Ectodermal cell (in vitro differentiated cells): Measurements from ENCODE around the gene C19orf67. TPM values are rescaled to one million over a fixed set of nuclear protein-coding genes. Genes with fewer than 3 reads are reported as not detected.

ENCODE experiments used
- H3K27ac ChIP-seq: 2 replicates; pipeline ENCODE4 v1.7.0; 2013; ENCODE audit warnings: mild to moderate bottlenecking, low read depth, low read length; ENCODE audit not compliant: insufficient read depth, poor library complexity, severe bottlenecking
- H3K27me3 ChIP-seq: 2 replicates; pipeline ENCODE4 v1.7.0; 2013; ENCODE audit warnings: mild to moderate bottlenecking, low read length; ENCODE audit not compliant: insufficient read depth, control insufficient read depth, poor library complexity, severe bottlenecking
- H3K36me3 ChIP-seq: one replicate; pipeline ENCODE4 v1.7.0; 2013; ENCODE audit warnings: low read length; ENCODE audit not compliant: control insufficient read depth, insufficient read depth
- H3K4me1 ChIP-seq: one replicate; pipeline ENCODE4 v1.7.0; 2013; ENCODE audit warnings: low read length; ENCODE audit not compliant: control insufficient read depth, insufficient read depth
- H3K4me3 ChIP-seq: 2 replicates; pipeline ENCODE4 v1.7.0; 2013; ENCODE audit warnings: low read depth, low read length, control low read depth; ENCODE audit not compliant: insufficient read depth
- H3K9me3 ChIP-seq: 2 replicates; pipeline ENCODE4 v1.7.0; 2013; ENCODE audit warnings: mild to moderate bottlenecking, low read length, moderate library complexity; ENCODE audit not compliant: control insufficient read depth
- WGBS, 2 experiments: methylation state at CpG; one replicate each; pipeline ENCODE4 v1.1.7; 2013; ENCODE audit warnings: missing lambda C conversion rate in 2 of 2; 5-methylcytosine and 5-hydroxymethylcytosine counted together
- polyA plus RNA-seq, 4 experiments: library from polyadenylated mRNA; stranded (reverse); fragments of 50-300 nt; gene quantifications; one replicate each; pipeline ENCODE4 v1.2.3, GENCODE V29; 2013

Gene C19orf67
- polyA plus RNA-seq (2013, experiment 1 of 4): not detected
- polyA plus RNA-seq (2013, experiment 2 of 4): not detected
- polyA plus RNA-seq (2013, experiment 3 of 4): not detected
- polyA plus RNA-seq (2013, experiment 4 of 4): not detected

DNA sequence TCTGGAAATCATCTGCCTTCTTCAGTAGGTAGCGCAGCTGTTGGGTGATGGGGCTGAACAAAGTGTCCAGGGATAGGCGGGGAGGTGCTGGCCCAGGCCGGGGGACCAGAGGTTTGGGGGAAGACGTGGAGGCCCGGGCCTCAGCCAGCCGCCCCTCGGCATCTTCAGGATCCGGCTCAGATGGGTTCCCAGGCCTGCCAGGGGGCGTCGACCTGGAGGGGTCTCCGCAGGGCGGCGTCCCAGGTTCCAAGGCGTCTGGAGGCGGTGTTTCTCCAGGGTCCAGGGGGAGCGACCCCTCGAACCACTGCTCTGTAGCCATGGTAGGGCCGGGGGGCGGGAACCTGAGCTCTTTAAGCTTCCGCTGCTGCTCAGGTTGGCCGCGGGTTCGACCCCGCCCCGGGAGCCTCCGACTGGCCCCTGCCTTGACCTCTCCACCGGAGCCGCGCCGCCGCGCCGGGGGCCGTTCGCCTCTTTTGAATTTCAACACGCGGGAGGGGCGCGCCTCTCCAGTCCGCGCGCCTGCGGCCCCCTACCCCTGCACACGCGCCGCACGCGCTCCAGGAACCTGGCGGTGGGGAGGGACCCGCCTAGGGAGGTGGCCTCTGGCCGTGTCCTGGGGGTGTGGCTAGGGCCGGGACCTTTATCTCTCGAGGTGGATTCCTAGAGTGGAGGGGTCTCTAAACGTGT lies at the start of gene C19orf67:
TSS of gene C19orf67 (minus strand) at position 475 of the 687 bp plus-strand sequence. CDS start at position 319, 156 bp downstream.
- Histone ChIP-seq H3K9me3 (no peaks in the 10 kb centered on the region), H3K36me3 (peaks cover 14% of the 10 kb centered on the region), H3K27me3 (peaks cover 19% of the 10 kb centered on the region), H3K27ac (no peak within 1 kb of the TSS), H3K4me1 (no peaks in the 10 kb centered on the region), H3K4me3 (no peak within 1 kb of the TSS)
- WGBS, 2 experiments: 68 to 70% methylated on average over 54 of the region's 54 CpGs

GRCh38 chr19:14135355-14135754 lies 49.8 kb upstream of the C19orf67 start:
- H3K4me3 ChIP-seq: peak overlapping the region; percentile 90
- WGBS, 2 experiments: 63% methylated on average over 6 of the region's 6 CpGs

GRCh38 chr19:14127929-14128509 lies 42.4 kb upstream of the C19orf67 start:
- H3K36me3 ChIP-seq: peaks cover 14% of the 10 kb centered on the region
- no peaks in the 10 kb centered on the region for H3K9me3 ChIP-seq
- no peaks in the 10 kb centered on the region for H3K4me1 ChIP-seq
- no peak overlapping the region for H3K4me3 ChIP-seq
- no peak overlapping the region for H3K27ac ChIP-seq
- 95 to 96% methylated on average over 4 of the region's 4 CpGs for WGBS, 2 experiments
- H3K27me3 ChIP-seq: no peaks in the 10 kb centered on the region

More at GRCh38 chr19:14135355-14135754, 49.8 kb upstream of the C19orf67 start:
- Histone ChIP-seq H3K9me3 (no peaks in the 10 kb centered on the region), H3K36me3 (no peaks in the 10 kb centered on the region), H3K27me3 (no peaks in the 10 kb centered on the region), H3K27ac (no peak overlapping the region), H3K4me1 (peaks cover 20% of the 10 kb centered on the region)

DNA sequence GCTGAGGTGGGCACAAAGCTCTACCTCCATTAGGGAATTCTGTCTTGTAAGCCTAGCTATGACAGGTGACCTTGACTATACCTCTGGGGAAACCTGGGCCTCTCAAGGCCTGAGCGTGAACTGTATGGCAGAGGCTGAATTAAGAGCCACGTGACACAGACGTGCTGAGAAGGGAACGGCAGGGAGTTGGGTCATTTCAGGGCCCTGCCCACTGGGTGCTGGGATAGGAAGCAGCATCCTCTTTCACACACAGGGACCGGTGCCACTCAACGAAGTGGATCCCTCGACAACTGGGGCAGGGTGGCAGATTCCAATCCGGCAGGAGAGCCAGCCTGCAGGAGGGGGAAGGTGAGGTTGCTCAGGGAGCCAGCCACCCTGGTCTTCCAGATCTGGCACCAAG lies 41.6 kb upstream of the C19orf67 start:
- 95 to 96% methylated on average over 8 of the region's 8 CpGs for WGBS, 2 experiments
- Histone ChIP-seq H3K36me3 (peaks cover 17% of the 10 kb centered on the region), H3K9me3 (no peaks in the 10 kb centered on the region), H3K4me1 (no peaks in the 10 kb centered on the region), H3K27ac (no peak overlapping the region), H3K4me3 (no peak overlapping the region), H3K27me3 (no peaks in the 10 kb centered on the region)

DNA sequence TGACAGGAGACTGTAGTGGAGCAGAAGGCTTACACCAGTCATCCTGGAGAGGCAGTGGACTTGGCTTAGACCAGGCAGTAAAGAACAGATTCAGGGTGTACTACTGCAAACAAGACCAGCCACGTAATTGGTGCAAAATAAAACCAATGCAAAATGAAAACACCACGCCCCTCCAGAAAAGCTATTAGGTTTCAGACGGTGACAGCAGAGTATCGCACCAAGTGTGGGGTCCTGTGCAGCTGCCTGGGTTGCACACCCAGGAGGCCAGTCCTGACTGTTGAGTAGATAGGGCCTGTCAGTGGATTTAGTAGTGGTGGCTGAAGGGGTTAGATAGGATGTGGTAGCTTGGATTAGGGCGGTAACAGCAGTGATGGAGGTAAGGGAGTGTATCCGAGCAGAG lies 37.3 kb upstream of the C19orf67 start:
- H3K9me3 ChIP-seq: no peaks in the 10 kb centered on the region
- peaks cover 24% of the 10 kb centered on the region for H3K36me3 ChIP-seq
- H3K27ac ChIP-seq: no peak overlapping the region
- no peaks in the 10 kb centered on the region for H3K27me3 ChIP-seq
- 88 to 97% methylated on average over 6 of the region's 6 CpGs for WGBS, 2 experiments
- no peak overlapping the region for H3K4me3 ChIP-seq
- H3K4me1 ChIP-seq: peaks cover 16% of the 10 kb centered on the region

DNA sequence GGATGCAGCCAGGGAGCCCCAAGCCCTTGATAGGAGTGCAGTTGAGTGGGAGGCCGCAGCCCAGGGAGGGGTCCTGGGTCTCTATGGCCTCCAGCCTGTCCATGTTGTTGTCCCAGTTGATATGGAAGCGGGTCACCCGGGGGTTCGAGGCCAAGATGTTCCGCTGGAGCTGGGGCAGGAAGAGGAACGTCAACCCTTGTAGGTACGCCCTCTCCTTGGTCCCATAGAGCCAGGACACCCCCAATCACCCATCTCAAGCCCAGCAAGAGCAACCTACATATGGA lies 34.9 kb upstream of the C19orf67 start:
- no peaks in the 10 kb centered on the region for H3K9me3 ChIP-seq
- no peak overlapping the region for H3K27ac ChIP-seq
- H3K36me3 ChIP-seq: peaks cover 18% of the 10 kb centered on the region
- 93 to 95% methylated on average over 7 of the region's 7 CpGs for WGBS, 2 experiments
- no peaks in the 10 kb centered on the region for H3K27me3 ChIP-seq
- peaks cover 24% of the 10 kb centered on the region for H3K4me1 ChIP-seq
- no peak overlapping the region for H3K4me3 ChIP-seq

DNA sequence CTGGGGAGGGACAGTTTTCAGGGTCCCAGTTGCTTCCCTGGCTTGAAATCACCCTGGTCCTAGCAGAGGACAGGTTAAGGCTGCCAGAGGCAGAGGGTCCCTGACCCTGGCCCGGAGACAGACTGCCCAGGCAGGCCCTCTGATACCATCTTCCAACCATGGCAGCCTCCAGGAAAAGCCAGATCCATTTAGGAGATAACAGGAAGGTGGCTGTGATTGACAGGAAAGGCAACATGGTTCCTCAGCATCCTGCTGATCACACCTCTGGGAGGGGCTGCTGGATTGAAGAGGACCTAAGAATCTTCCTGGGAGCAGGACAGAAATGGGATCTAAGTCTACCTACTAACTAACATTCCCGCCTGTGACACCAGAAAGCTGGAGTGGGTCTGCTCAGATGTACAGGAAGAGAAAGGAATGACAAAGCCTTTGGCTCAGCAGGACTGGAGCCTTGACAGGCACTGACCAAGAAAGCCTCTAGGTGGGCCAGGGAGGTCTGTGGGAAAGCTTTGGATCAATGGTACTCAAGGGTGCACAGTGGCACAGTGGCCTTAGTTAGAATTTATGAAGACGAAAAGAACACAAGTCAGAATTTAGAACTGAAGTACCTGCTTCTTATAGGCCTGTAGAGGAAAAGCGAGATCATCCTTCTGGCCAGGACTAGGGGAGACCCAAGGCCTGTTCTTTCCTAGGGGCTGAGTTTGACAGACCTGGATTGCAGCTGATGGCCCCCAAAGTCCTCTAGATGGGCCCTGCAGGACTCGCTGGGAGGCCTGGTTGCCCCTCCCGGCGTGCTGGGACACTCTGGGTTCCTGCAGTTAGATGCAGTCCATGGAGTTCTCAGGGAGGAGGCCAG lies 34.3 kb upstream of the C19orf67 start:
- peaks cover 15% of the 10 kb centered on the region for H3K36me3 ChIP-seq
- H3K4me3 ChIP-seq: no peak overlapping the region
- 94 to 96% methylated on average over 7 of the region's 7 CpGs for WGBS, 2 experiments
- no peaks in the 10 kb centered on the region for H3K27me3 ChIP-seq
- H3K27ac ChIP-seq: no peak overlapping the region
- H3K9me3 ChIP-seq: no peaks in the 10 kb centered on the region
- peaks cover 24% of the 10 kb centered on the region for H3K4me1 ChIP-seq

DNA sequence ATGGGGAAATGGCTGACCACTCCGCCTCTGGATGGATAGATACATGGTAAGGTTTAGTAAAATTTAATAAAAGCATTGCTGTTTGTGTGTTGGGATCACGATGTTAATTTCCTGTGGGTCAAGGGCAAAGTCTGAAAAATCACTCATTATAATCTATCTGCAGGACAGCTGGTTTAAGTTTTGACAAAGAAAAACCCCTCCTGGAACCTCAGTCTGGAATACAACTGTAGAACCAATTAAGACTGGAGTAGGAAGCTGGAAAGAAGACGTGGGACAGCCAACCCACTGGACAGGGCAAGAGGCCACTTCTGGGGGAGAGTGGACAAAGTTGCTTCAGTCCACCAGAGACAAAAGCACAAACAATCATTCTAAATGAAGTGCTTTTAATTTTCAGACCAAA lies 33.6 kb upstream of the C19orf67 start:
- no peaks in the 10 kb centered on the region for H3K9me3 ChIP-seq
- peaks cover 24% of the 10 kb centered on the region for H3K4me1 ChIP-seq
- 95 to 97% methylated on average over 3 of the region's 3 CpGs for WGBS, 2 experiments
- H3K4me3 ChIP-seq: peak overlapping the region; percentile 49
- no peaks in the 10 kb centered on the region for H3K27me3 ChIP-seq
- H3K27ac ChIP-seq: peak overlapping the region; percentile 96
- peaks cover 12% of the 10 kb centered on the region for H3K36me3 ChIP-seq

DNA sequence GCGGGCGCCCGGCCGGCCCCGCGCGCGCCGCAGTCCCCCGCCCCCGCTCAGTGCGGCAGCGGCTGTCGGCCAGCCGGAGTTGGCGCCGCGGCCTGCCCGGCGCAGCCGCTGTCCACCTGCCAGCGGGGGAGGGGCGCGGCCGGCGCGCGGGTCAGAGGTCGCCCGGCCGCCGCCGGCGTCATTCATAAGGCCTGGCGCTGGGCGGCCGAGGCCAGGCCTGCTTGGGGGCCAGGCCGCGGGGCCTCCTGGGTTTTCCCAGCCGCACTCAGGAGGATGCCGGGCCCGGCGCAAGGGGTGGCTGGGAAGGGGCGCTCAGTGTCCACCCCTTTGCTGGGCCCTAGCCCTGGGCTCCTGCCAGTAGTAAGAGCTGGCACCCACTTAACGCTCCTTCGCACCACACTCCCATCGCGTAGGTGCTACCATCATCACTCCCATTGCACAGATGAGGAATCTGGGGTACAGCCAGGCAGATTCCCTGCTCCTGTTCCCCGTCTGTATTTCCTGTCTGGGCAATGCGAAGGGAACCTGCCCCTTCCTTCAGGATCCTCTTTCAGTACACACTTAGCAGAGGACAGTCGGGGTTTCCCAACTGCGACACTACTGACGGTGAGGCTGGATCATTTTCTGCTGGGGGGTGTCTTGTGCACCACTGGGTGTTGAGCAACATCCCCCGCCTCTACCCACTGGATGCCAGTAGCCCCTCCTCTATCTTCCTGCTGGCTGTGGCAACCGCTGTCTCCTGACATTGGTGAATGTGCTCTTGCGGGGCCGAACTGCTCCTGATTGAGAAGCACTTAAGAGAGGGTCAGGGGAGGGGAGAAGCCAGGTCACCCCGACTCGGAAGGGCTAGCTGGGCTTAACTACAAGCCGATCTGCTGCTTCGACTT lies 32.8 kb upstream of the C19orf67 start:
- Histone ChIP-seq H3K9me3 (no peaks in the 10 kb centered on the region), H3K27ac (peak overlapping the region; percentile 96), H3K4me1 (peaks cover 29% of the 10 kb centered on the region), H3K27me3 (no peaks in the 10 kb centered on the region), H3K36me3 (peaks cover 11% of the 10 kb centered on the region), H3K4me3 (peak overlapping the region; percentile 49)
- 18% methylated on average over 61 of the region's 61 CpGs for WGBS, 2 experiments
